Stimulated activated CD8-positive, alpha-beta memory T cell treated with anti-CD3 and anti-CD28 coated beads, Interleukin-15, amount 100 ng/mL, for 1 hour (primary cell): ENCODE measurements around the gene PDP2.

Source experiments
- DNase-seq: peaks from one replicate; pipeline ENCODE4 v3.0.0-alpha.2; 2020; ENCODE audit warnings: low read depth

The PDP2 gene

GRCh38 chr16:66935314-66936011, 55.1 kb downstream of the PDP2 start, which contains the start of gene CES2:
CES2 (plus strand) TSS chr16:66935516; CDS start chr16:66935636, 120 bp downstream.
- no peak for DNase-seq

- no peak for DNase-seq
These were observed 56.1 kb downstream of the PDP2 start for GRCh38 chr16:66936462-66936861.

- DNase-seq: no peak
These were observed 56.7 kb downstream of the PDP2 start for GRCh38 chr16:66936889-66937554.

GRCh38 chr16:66937725-66938337, 57.5 kb downstream of the PDP2 start:
- no peak for DNase-seq

- no peak for DNase-seq
These were observed 59.1 kb downstream of the PDP2 start for GRCh38 chr16:66939366-66939765.

- no peak for DNase-seq
These were observed 59.9 kb downstream of the PDP2 start for GRCh38 chr16:66940236-66940635.
